Transverse colon (tissue), 4 donors: ENCODE measurements around the gene TMEM130. TPM values are rescaled to one million over a fixed set of nuclear protein-coding genes. Genes with fewer than 3 reads are reported as not detected.

Experiments
- DNase-seq: peaks from one replicate; pipeline ENCODE4 v3.0.0-alpha.2; 2019
- H3K27ac ChIP-seq, 4 donors: fragments of 200-600 bp; sonication (generic); 2 replicates each; pipeline ENCODE4 v1.5.1; 2016 to 2018; ENCODE audit warnings: inconsistent platforms in 4 of 4
- H3K27me3 ChIP-seq: fragments of 200-600 bp; sonication (generic); 2 replicates; pipeline ENCODE4 v1.5.1; 2017; ENCODE audit warnings: inconsistent platforms
- H3K36me3 ChIP-seq, 4 donors: fragments of 200-600 bp; sonication (generic); 2 replicates each; pipeline ENCODE4 v1.5.1; 2017 to 2019; ENCODE audit warnings: inconsistent platforms in 4 of 4
- H3K4me1 ChIP-seq, 4 donors: fragments of 200-600 bp; sonication (generic); 2 replicates each; pipeline ENCODE4 v1.5.1; 2017 to 2020; ENCODE audit warnings: inconsistent platforms in 4 of 4
- H3K4me3 ChIP-seq, 4 donors: fragments of 200-600 bp; sonication (generic); 1 replicate in 1 of 4; 2 replicates in 3 of 4; pipeline versions ENCODE4 v1.5.1 to v1.6.1; 2017 to 2019; ENCODE audit warnings: inconsistent platforms in 4 of 4
- H3K9me3 ChIP-seq, 2 donors: fragments of 200-600 bp; sonication (generic); 2 replicates each; pipeline ENCODE4 v1.5.1; 2017 to 2019; ENCODE audit warnings: inconsistent platforms in 2 of 2
- CTCF ChIP-seq, 5 experiments: fragments of 200-600 bp in 3 of 5; fragments of 450-650 bp in 2 of 5; sonication (generic) in 3 of 5; IDR thresholded peaks; 1 replicate in 2 of 5; 2 replicates in 3 of 5; pipeline ENCODE4 v1.5.1; 2016 to 2017; ENCODE audit warnings: antibody characterized with exemption in 5 of 5, inconsistent platforms in 3 of 5, mild to moderate bottlenecking in 2 of 5, moderate library complexity in 1 of 5
- EP300 ChIP-seq: sonication (generic); formaldehyde crosslinking; IDR thresholded peaks from one replicate; pipeline ENCODE4 v1.6.1; 2017; ENCODE audit warnings: antibody characterized with exemption, low read depth
- POLR2A ChIP-seq: fragments of 450-650 bp; IDR thresholded peaks from one replicate; pipeline ENCODE4 v1.6.1; 2016; ENCODE audit warnings: antibody characterized with exemption, mild to moderate bottlenecking, moderate library complexity
- POLR2AphosphoS5 ChIP-seq, 3 donors: sonication (generic); formaldehyde crosslinking; IDR thresholded peaks; one replicate each; pipeline ENCODE4 v1.6.1; 2016; ENCODE audit warnings: antibody characterized with exemption in 3 of 3
- WGBS, 2 donors: methylation state at CpG; one replicate each; pipeline ENCODE4 v1.1.5; 2018; ENCODE audit warnings: low coverage in 1 of 2; 5-methylcytosine and 5-hydroxymethylcytosine counted together
- in situ Hi-C, 4 donors: fragments of 200-750 bp; cut with MboI; loops; one replicate each; pipeline versions ENCODE4 v1.15.0 to v1.15.1; 2017; ENCODE audit warnings: low sequenced_read_pairs in 3 of 4, low pct_ligation_motif_present in 1 of 4, low pct_unique_long_range_greater_than_20kb in 1 of 4
- intact Hi-C: fragments of 100-400 bp; cut with DNase I; formaldehyde crosslinking; loops from one replicate; pipeline ENCODE4 v1.15.1; 2023; ENCODE audit warnings: low total_unique reads
- total RNA-seq, 4 donors: library from RNA; depleted of rRNA; stranded (reverse); fragments of >200 nt; gene quantifications; one replicate each; pipeline ENCODE4 v1.1.0, GENCODE V29; 2016

Gene TMEM130
- total RNA-seq, 4 donors from 2014 or later, result 0.14 to 1.5 (median 1.1) TPM; not detected in 1

GRCh38 chr7:98878365-98879197 lies 8.8 kb upstream of the TMEM130 start, which contains the start of gene TRRAP:
Gene TRRAP, plus strand, starts transcription at chr7:98878532. Its CDS starts 2,619 bp downstream, at chr7:98881151.
- Histone ChIP-seq H3K4me3 (peak within 1 kb of the TSS; percentile 75 to 100 (median 97)), H3K27me3 (no peaks in the 10 kb centered on the region), H3K27ac (peak within 1 kb of the TSS; percentile 93 to 99 (median 98)), H3K9me3 (no peaks in the 10 kb centered on the region), H3K36me3 (peaks cover 0 to 16% (median 8%) of the 10 kb centered on the region in 4 donors), H3K4me1 (peaks cover 6 to 20% (median 17%) of the 10 kb centered on the region in 4 donors)
- intact Hi-C loops (no loop called here), in situ Hi-C loops (no loop called here)
- TF ChIP-seq POLR2A (peak; percentile 49), EP300 (no peak), CTCF (IDR thresholded peaks at IDR 0.05) (peak; percentile 93 to 100 (median 99)), POLR2AphosphoS5 (IDR thresholded peaks at IDR 0.05) (peak in 2 of 3 donors; percentile 54 to 61)
- DNase-seq, result peak; percentile 72
- 3% methylated on average over 20 of the region's 113 CpGs; no CpG with 5 or more reads in 1 of the 2 donors for WGBS, 2 donors

GRCh38 chr7:98877692-98878364 lies 8.0 kb upstream of the TMEM130 start:
- H3K4me3 ChIP-seq, result peak overlapping the region; percentile 75 to 100 (median 97)
- TF ChIP-seq POLR2AphosphoS5 (IDR thresholded peaks at IDR 0.05) (no peak), EP300 (no peak), CTCF (IDR thresholded peaks at IDR 0.05) (no peak), POLR2A (no peak)
- DNase-seq, result no peak
- peaks cover 6 to 20% (median 17%) of the 10 kb centered on the region in 4 donors for H3K4me1 ChIP-seq
- intact Hi-C loops, result no loop called here
- H3K27ac ChIP-seq, result peak overlapping the region; percentile 93 to 99 (median 98)
- in situ Hi-C loops, result no loop called here
- H3K36me3 ChIP-seq, result peaks cover 0 to 14% (median 4%) of the 10 kb centered on the region in 4 donors
- H3K9me3 ChIP-seq, result no peaks in the 10 kb centered on the region
- WGBS, 2 donors, result 29% methylated on average over 18 of the region's 18 CpGs; no CpG with 5 or more reads in 1 of the 2 donors
- H3K27me3 ChIP-seq, result no peaks in the 10 kb centered on the region

- WGBS, 2 donors, result 90 to 94% methylated on average over 2 to 6 of the region's 6 CpGs
- H3K36me3 ChIP-seq, result peaks cover 0 to 7% (median 2%) of the 10 kb centered on the region in 4 donors
- TF ChIP-seq EP300 (no peak), CTCF (IDR thresholded peaks at IDR 0.05) (no peak), POLR2AphosphoS5 (IDR thresholded peaks at IDR 0.05) (no peak), POLR2A (no peak)
- DNase-seq, result no peak
- H3K27me3 ChIP-seq, result no peaks in the 10 kb centered on the region
- H3K27ac ChIP-seq, result no peak overlapping the region
- in situ Hi-C loops, result no loop called here
- intact Hi-C loops, result no loop called here
- no peak overlapping the region for H3K4me3 ChIP-seq
- peaks cover 6 to 20% (median 17%) of the 10 kb centered on the region in 4 donors for H3K4me1 ChIP-seq
- no peaks in the 10 kb centered on the region for H3K9me3 ChIP-seq
Observed at GRCh38 chr7:98877146-98877545, 7.3 kb upstream of the TMEM130 start.

GRCh38 chr7:98875501-98875900 lies 5.7 kb upstream of the TMEM130 start:
- Histone ChIP-seq H3K27me3 (peaks cover 14% of the 10 kb centered on the region), H3K27ac (no peak overlapping the region), H3K9me3 (no peaks in the 10 kb centered on the region), H3K4me1 (peaks cover 6 to 22% (median 17%) of the 10 kb centered on the region in 4 donors), H3K4me3 (no peak overlapping the region), H3K36me3 (no peaks in the 10 kb centered on the region)
- 80 to 94% methylated on average over 3 to 9 of the region's 9 CpGs for WGBS, 2 donors
- TF ChIP-seq EP300 (no peak), POLR2AphosphoS5 (IDR thresholded peaks at IDR 0.05) (no peak), POLR2A (no peak), CTCF (IDR thresholded peaks at IDR 0.05) (no peak)
- intact Hi-C loops, result no loop called here
- in situ Hi-C loops, result no loop called here
- no peak for DNase-seq
